A549 treated with dexamethasone at 1 μM for 4 hours (cell line): ENCODE measurements around the gene EPB41L1. TPM values are rescaled to one million over a fixed set of nuclear protein-coding genes. Genes with fewer than 3 reads are reported as not detected.

Source experiments
- total RNA-seq: library from RNA; stranded (reverse); fragments of 200-300 nt; extraction: Qiagen RNA extraction; gene quantifications from 5 replicates; pipeline ENCODE4 v1.2.3, GENCODE V29; 2022

The EPB41L1 gene
- total RNA-seq = 60.7 to 95.7 TPM (median 81.6 TPM) in 5 replicates

GRCh38 chr20:36154700-36155628 lies at the start of gene EPB41L1:
Gene EPB41L1 (plus strand): TSS chr20:36154740. CDS start chr20:36173778, 19,038 bp downstream.

GRCh38 chr20:36235892-36236785 lies 81.6 kb downstream of the EPB41L1 start, which contains the start of gene AAR2:
Gene AAR2 (plus strand): TSS chr20:36236478. CDS start chr20:36239869, 3,391 bp downstream.

Other genes with a start within 250 kb of the EPB41L1 start
- gene SCAND1, start 200.2 kb upstream of the EPB41L1 start, total RNA-seq = 69.2 to 93.3 TPM (median 88.7 TPM) in 5 replicates
- gene CNBD2, start 186.2 kb upstream of the EPB41L1 start, total RNA-seq = 5.2 to 6.8 TPM (median 6.0 TPM) in 5 replicates
- 39.3 to 41.5 TPM (median 40.1 TPM) in 5 replicates for gene AAR2, start 81.7 kb downstream of the EPB41L1 start, total RNA-seq
- 39.4 to 69.9 TPM (median 65.1 TPM) in 5 replicates for gene DLGAP4, start 151.6 kb downstream of the EPB41L1 start, total RNA-seq